Measurements from ENCODE around the gene NCS1.

Gene NCS1

GRCh38 chr9:130172161-130172857 lies at the start of gene NCS1:
Gene NCS1 (plus strand): TSS chr9:130172404. CDS start chr9:130172664, 260 bp downstream.
- DNase-seq (ENCODE audit: low read depth) = peak; percentile 52

GRCh38 chr9:130122456-130122855 lies 49.7 kb upstream of the NCS1 start:
- DNase-seq (ENCODE audit: low read depth) = no peak

GRCh38 chr9:130124085-130124860 lies 47.9 kb upstream of the NCS1 start:
- DNase-seq (ENCODE audit: low read depth) = no peak

- DNase-seq (ENCODE audit: low read depth) = no peak
Measured at GRCh38 chr9:130126721-130127433, 45.3 kb upstream of the NCS1 start.

GRCh38 chr9:130128251-130128650 lies 44.0 kb upstream of the NCS1 start:
- DNase-seq (ENCODE audit: low read depth) = peak; percentile 56

GRCh38 chr9:130128733-130129431 lies 43.3 kb upstream of the NCS1 start:
- DNase-seq (ENCODE audit: low read depth) = peak; percentile 46

- DNase-seq (ENCODE audit: low read depth) = no peak
Measured at GRCh38 chr9:130129432-130130061, 42.7 kb upstream of the NCS1 start.

GRCh38 chr9:130132746-130133145 lies 39.5 kb upstream of the NCS1 start:
- DNase-seq (ENCODE audit: low read depth) = no peak

GRCh38 chr9:130137081-130137640 lies 35.0 kb upstream of the NCS1 start:
- DNase-seq (ENCODE audit: low read depth) = no peak

GRCh38 chr9:130137641-130138081 lies 34.5 kb upstream of the NCS1 start:
- no peak for DNase-seq (ENCODE audit: low read depth)

- no peak for DNase-seq (ENCODE audit: low read depth)
Measured at GRCh38 chr9:130138171-130138653, 34.0 kb upstream of the NCS1 start.

- no peak for DNase-seq (ENCODE audit: low read depth)
Measured at GRCh38 chr9:130138791-130139190, 33.4 kb upstream of the NCS1 start.

- no peak for DNase-seq (ENCODE audit: low read depth)
Measured at GRCh38 chr9:130139251-130139650, 33.0 kb upstream of the NCS1 start.

GRCh38 chr9:130140706-130141105 lies 31.5 kb upstream of the NCS1 start:
- peak; percentile 52 for DNase-seq (ENCODE audit: low read depth)

GRCh38 chr9:130142056-130142455 lies 30.1 kb upstream of the NCS1 start:
- no peak for DNase-seq (ENCODE audit: low read depth)

GRCh38 chr9:130142641-130143040 lies 29.6 kb upstream of the NCS1 start:
- no peak for DNase-seq (ENCODE audit: low read depth)

- no peak for DNase-seq (ENCODE audit: low read depth)
Measured at GRCh38 chr9:130143279-130143893, 28.8 kb upstream of the NCS1 start.

- DNase-seq (ENCODE audit: low read depth) = no peak
Measured at GRCh38 chr9:130143958-130144366, 28.2 kb upstream of the NCS1 start.

- DNase-seq (ENCODE audit: low read depth) = no peak
Measured at GRCh38 chr9:130144703-130145102, 27.5 kb upstream of the NCS1 start.

- DNase-seq (ENCODE audit: low read depth) = no peak
Measured at GRCh38 chr9:130145658-130146057, 26.5 kb upstream of the NCS1 start.

- no peak for DNase-seq (ENCODE audit: low read depth)
Measured at GRCh38 chr9:130147198-130147597, 25.0 kb upstream of the NCS1 start.
